ENCODE measurements around the gene DPP6.
"Not testable (repeated sequence)": the region's sequence is repeated elsewhere in the genome, so short reads cannot be mapped to it uniquely, and the experiment has no call there.

DPP6 gene

GRCh38 chr7:154051643-154052529, at the start of gene DPP6:
DPP6 (plus strand) TSS chr7:154052398.
- not testable (repeated sequence) for DNase-seq

GRCh38 chr7:154009423-154009911, 42.7 kb upstream of the DPP6 start:
- not testable (repeated sequence) for DNase-seq

- DNase-seq = not testable (repeated sequence)
Measured at GRCh38 chr7:154010726-154011568, 41.3 kb upstream of the DPP6 start.

- not testable (repeated sequence) for DNase-seq
Measured at GRCh38 chr7:154012800-154013199, 39.4 kb upstream of the DPP6 start.

GRCh38 chr7:154015636-154016035, 36.6 kb upstream of the DPP6 start:
- not testable (repeated sequence) for DNase-seq

- DNase-seq = not testable (repeated sequence)
Measured at GRCh38 chr7:154018354-154018753, 33.8 kb upstream of the DPP6 start.

GRCh38 chr7:154027805-154028204, 24.4 kb upstream of the DPP6 start:
- not testable (repeated sequence) for DNase-seq

GRCh38 chr7:154030476-154031080, 21.6 kb upstream of the DPP6 start:
- DNase-seq = not testable (repeated sequence)

GRCh38 chr7:154039466-154040165, 12.6 kb upstream of the DPP6 start:
- DNase-seq = not testable (repeated sequence)

- DNase-seq = not testable (repeated sequence)
Measured at GRCh38 chr7:154050394-154050793, 1.8 kb upstream of the DPP6 start.

- DNase-seq = not testable (repeated sequence)
Measured at GRCh38 chr7:154051006-154051642, 1.1 kb upstream of the DPP6 start.

GRCh38 chr7:154052530-154053252, 493 bp downstream of the DPP6 start:
- DNase-seq = not testable (repeated sequence)

- not testable (repeated sequence) for DNase-seq
Measured at GRCh38 chr7:154053466-154054312, 1.5 kb downstream of the DPP6 start.

GRCh38 chr7:154054664-154055063, 2.5 kb downstream of the DPP6 start:
- DNase-seq = not testable (repeated sequence)

GRCh38 chr7:154055491-154056106, 3.4 kb downstream of the DPP6 start:
- DNase-seq = not testable (repeated sequence)

GRCh38 chr7:154058783-154059182, 6.6 kb downstream of the DPP6 start:
- DNase-seq = not testable (repeated sequence)

- not testable (repeated sequence) for DNase-seq
Measured at GRCh38 chr7:154060551-154060950, 8.4 kb downstream of the DPP6 start.

GRCh38 chr7:154071833-154072232, 19.6 kb downstream of the DPP6 start:
- peak; percentile 20 for DNase-seq

GRCh38 chr7:154072395-154073181, 20.4 kb downstream of the DPP6 start:
- not testable (repeated sequence) for DNase-seq

All from NCI-H1436 treated with DMSO at 0.1 percent for 48 hours (cell line).